Measurements from ENCODE around the gene NOS3. TPM values are rescaled to one million over a fixed set of nuclear protein-coding genes. Genes with fewer than 3 reads are reported as not detected.
"Not testable (repeated sequence)": the region's sequence is repeated elsewhere in the genome, so short reads cannot be mapped to it uniquely, and the experiment has no call there.

The NOS3 gene
- total RNA-seq, 1 experiment from 2014 or later = 0.30 TPM

DNA sequence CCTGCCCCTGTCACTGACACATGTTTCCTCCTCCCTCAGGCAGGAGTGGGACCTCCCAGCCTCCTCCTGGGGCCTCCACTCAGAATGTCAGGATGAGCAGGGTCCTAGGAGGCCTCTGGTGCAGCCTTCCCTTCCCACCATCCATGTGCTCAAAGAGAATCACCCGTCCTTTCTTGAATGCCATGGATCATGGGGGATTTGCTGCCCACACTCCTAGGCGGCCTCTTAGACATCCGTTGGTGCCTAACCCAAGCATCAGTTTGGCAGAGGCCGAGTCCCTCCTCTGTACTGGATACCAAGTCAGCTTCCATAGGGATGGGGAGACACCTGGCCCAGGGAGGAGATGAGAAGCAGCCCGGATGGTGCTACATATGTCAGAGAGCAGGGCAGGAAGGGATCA is 7.0 kb downstream of the NOS3 start:
- DNase-seq (ENCODE audit: extremely low read depth, low read depth) = no peak

- DNase-seq (ENCODE audit: extremely low read depth, low read depth) = no peak
Measured at GRCh38 chr7:150998341-150998740, 7.5 kb downstream of the NOS3 start.

GRCh38 chr7:150999001-150999400 is 8.2 kb downstream of the NOS3 start:
- DNase-seq (ENCODE audit: extremely low read depth, low read depth) = no peak

DNA sequence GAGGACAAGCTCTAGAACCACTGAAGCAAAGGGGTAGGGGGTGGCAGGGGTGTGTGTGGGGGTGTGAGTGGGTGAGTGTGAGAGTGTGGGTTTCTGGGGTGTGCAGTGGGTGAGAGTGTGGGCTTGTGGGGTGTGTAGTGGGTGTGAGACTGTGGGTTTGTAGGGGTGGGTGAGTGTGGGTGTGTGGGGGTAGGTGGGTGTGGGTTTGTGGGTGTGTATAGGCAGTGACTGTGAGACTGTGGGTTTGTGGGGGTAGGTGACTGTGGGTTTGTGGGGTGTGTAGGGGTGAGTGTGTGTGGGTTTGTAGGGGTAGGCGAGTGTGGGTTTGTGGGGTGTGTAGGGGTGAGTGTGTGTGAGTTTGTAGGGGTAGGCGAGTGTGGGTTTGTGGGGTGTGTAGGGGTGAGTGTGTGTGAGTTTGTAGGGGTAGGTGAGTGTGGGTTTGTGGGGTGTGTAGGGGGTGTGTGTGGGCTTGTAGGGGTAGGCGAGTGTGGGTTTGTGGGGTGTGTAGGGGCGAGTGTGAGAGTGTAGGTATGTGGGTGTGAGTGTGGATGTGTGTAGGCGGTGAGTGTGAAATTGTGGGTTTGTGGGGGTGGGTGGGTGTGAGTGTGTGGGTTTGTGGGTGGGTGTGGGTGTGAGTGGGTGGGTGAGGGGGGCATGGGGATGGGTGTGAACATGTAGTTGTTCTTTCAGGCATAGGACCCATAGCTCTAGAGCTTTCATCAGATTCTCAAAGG is 8.8 kb downstream of the NOS3 start:
- no peak for DNase-seq (ENCODE audit: extremely low read depth, low read depth)

- no peak for DNase-seq (ENCODE audit: extremely low read depth, low read depth)
Measured at GRCh38 chr7:151000897-151001495, 10.2 kb downstream of the NOS3 start.

GRCh38 chr7:151001546-151001945 is 10.7 kb downstream of the NOS3 start:
- no peak for DNase-seq (ENCODE audit: extremely low read depth, low read depth)

DNA sequence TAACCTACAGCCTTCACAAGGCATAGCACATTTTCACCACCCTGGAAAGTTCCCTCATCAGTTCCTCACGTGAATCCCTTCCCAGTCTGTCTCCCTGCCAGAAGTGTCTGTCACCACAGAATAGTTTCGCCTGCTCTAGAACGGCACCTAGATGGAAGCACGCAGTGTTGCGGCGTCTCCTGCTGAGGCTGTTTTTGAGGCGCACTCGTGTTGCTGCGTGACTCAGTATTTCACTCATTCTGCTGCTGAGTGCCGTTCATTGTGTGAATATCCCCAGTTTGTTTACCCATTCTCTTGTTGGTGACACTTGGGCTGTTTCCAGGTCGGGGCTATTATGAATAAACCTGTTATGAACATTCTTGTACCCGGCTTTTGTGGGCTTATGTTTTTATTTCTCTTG is 12.8 kb downstream of the NOS3 start:
- no peak for DNase-seq (ENCODE audit: extremely low read depth, low read depth)

DNA sequence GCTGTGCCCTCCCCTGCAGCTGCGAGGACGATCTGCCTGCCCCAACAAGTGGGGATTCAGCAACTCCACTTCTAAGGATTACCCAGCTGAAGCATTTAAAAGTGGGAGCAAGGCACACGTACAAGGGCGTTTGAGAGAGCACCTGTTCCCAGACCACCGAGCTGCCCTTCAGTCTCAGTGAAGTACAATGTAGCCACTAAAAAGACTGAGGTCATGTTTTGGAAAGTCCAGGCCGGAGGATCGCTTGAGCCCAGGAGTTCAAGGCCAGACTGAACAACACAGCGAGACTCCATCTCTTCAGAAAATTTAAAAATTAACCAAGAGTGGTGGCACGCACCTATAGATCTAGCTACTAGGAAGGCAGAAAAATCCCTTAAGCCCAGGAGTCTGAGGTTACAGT is 14.7 kb downstream of the NOS3 start:
- no peak for DNase-seq (ENCODE audit: extremely low read depth, low read depth)

DNA sequence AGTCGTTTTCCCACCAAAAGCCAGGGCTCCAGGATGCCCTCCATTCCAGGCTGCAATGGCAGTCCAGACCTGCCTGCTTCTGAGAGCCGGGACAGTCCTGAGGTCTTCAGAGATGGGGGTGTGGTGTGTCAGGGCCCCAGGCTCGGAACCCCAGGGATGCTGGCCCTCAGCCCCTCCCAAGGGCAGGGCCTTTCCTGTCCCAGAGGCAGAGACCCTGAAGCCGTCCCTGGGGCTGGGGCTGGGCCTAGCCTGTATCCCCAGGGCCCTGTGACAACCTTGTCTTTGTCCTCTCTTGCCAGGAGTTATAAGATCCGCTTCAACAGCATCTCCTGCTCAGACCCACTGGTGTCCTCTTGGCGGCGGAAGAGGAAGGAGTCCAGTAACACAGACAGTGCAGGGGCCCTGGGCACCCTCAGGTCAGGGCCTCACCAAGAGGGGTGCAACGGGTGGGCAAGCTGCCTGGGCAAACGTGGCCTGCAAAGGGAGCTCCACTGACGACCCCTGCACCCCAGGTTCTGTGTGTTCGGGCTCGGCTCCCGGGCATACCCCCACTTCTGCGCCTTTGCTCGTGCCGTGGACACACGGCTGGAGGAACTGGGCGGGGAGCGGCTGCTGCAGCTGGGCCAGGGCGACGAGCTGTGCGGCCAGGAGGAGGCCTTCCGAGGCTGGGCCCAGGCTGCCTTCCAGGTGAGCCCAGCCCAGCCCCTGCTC is 15.9 kb downstream of the NOS3 start:
- no peak for DNase-seq (ENCODE audit: extremely low read depth, low read depth)

GRCh38 chr7:151007469-151007898 is 16.7 kb downstream of the NOS3 start:
- no peak for DNase-seq (ENCODE audit: extremely low read depth, low read depth)

DNA sequence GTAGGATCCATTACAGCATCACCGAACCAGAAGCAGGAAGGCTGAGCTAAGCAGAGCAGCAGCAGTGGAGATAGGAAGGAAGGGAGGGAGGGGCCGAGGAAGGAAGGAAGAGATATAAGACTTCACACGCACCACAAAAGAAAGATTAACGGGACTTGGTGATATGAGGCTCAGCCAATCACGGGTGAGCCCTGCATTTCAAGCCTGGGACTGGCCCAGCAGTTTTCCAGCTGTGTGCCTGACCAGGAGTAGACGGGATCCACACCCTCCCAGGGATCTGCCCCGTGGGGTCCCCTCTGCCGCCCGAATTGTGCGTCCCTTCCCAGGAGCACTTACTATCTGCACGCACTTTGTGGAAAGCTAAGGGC is 17.3 kb downstream of the NOS3 start:
- DNase-seq (ENCODE audit: extremely low read depth, low read depth) = no peak

GRCh38 chr7:151008511-151009323 is 17.9 kb downstream of the NOS3 start:
- peak; percentile 23 for DNase-seq (ENCODE audit: extremely low read depth, low read depth)

DNA sequence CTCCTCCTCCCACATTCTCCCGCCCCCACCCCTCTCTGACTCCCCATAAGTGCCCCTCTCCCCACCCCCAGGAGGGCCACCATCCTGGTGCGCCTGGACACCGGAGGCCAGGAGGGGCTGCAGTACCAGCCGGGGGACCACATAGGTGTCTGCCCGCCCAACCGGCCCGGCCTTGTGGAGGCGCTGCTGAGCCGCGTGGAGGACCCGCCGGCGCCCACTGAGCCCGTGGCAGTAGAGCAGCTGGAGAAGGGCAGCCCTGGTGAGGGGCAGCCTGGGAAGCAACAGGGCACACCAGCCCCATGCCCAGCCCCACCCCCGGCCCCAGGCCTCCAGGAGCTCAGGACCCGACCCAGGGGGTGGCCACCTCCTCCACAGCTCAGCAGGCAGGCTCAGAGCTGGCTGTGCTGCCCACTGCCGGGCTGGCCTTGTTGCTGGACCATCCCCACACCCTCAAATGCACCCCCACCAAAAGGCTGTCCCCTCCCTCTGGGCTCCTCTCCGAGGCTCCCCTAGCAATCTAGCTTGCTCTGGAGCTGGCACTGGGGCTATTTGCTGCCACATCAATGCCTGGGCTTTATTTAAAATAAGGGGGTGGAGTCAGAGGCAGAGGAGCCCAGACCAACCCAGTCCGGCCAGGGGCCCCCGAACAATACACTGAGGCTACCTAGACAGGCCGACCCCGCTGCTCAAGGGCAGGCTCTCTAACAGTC is 18.7 kb downstream of the NOS3 start:
- DNase-seq (ENCODE audit: extremely low read depth, low read depth) = no peak

GRCh38 chr7:151010037-151010306 is 19.2 kb downstream of the NOS3 start:
- DNase-seq (ENCODE audit: extremely low read depth, low read depth) = no peak

GRCh38 chr7:151010307-151011096 is 19.7 kb downstream of the NOS3 start:
- DNase-seq (ENCODE audit: extremely low read depth, low read depth) = no peak

GRCh38 chr7:151011097-151011409 is 20.2 kb downstream of the NOS3 start:
- DNase-seq (ENCODE audit: extremely low read depth, low read depth) = no peak

DNA sequence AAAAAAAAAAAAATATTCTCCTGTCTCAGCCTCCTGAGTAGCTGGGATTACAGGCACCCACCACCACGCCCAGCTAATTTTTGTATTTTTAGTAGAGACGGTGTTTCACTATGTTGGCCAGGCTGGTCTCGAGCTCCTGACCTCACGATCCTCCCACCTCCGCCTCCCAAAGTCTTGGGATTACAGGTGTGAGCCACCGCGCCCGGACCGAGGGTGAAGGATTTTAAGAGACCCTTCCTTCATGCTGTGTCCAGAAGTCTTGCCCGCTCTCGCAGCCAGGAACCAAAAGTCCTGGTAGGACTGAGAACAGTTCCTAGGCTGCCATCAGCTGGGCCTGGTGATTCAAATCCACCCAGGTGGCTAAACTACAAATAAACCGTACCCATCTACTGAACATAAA is 20.8 kb downstream of the NOS3 start:
- not testable (repeated sequence) for DNase-seq (ENCODE audit: extremely low read depth, low read depth)

DNA sequence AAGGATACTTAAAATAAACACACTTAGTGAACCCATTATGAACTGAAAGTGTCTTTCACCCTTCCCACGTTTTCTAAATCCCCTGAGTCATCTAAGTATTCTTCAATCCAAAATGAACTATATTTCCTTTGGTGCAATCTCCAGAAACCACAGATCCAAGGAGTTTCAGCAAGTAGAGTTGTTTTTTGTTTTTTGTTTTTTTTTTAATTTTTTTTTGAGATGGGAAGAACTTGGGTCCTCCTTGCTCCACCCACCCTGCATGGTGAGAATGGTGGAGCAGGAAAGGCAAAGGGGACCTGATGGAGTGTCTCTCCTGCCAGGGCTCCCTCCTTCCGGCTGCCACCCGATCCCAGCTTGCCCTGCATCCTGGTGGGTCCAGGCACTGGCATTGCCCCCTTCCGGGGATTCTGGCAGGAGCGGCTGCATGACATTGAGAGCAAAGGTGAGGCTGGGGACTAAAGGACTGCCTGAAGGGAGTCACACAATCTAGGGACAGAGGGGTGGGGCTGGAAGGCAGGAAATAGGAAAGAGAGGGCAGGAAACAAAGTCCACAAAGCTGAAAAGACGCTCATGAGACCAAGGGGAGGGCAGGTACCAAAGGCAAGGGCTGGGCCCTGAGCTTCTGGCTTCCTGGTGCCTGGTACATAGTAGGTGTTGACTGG is 21.3 kb downstream of the NOS3 start:
- no peak for DNase-seq (ENCODE audit: extremely low read depth, low read depth)

GRCh38 chr7:151012911-151013347 is 22.1 kb downstream of the NOS3 start:
- peak; percentile 7 for DNase-seq (ENCODE audit: extremely low read depth, low read depth)

GRCh38 chr7:151013356-151013732 is 22.5 kb downstream of the NOS3 start:
- no peak for DNase-seq (ENCODE audit: extremely low read depth, low read depth)
